ENCODE measurements around the gene GMEB2.

GMEB2 gene

DNA sequence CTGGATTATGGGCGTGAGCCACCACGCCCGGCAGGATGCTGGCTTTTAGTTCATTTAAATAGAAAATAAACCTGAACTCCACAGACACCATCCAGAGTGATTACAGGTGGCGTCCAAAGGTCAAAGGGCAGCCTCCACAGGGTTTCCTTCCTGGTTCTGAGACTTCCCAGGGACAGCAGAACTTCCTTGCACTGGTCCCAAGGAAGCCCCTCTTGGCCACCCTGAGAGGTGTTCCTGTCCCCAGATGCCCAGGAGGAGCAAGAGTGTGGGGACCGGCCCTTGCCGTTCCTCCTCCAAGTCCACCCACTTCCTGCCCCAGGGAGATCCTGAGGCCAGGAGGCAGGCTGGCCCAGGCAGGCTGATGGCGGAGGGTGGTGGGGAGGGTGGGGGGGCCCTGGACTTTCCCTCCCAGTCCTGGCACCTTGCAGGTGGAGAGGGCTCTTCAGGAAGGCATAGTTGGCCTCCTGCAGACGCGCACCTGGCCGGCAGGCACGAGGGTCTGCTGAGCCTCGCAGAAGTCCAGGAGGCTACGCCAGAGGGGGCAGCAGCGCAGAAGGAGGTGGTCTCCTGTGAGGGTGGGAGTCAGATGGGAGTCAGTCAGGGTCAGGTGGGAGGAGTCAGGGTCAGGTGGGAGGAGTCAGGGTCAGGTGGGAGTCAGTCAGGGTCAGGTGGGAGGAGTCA lies 68.0 kb downstream of the GMEB2 start:
- no peak overlapping the region for H3K27ac ChIP-seq
- TF ChIP-seq, protein P1, sequence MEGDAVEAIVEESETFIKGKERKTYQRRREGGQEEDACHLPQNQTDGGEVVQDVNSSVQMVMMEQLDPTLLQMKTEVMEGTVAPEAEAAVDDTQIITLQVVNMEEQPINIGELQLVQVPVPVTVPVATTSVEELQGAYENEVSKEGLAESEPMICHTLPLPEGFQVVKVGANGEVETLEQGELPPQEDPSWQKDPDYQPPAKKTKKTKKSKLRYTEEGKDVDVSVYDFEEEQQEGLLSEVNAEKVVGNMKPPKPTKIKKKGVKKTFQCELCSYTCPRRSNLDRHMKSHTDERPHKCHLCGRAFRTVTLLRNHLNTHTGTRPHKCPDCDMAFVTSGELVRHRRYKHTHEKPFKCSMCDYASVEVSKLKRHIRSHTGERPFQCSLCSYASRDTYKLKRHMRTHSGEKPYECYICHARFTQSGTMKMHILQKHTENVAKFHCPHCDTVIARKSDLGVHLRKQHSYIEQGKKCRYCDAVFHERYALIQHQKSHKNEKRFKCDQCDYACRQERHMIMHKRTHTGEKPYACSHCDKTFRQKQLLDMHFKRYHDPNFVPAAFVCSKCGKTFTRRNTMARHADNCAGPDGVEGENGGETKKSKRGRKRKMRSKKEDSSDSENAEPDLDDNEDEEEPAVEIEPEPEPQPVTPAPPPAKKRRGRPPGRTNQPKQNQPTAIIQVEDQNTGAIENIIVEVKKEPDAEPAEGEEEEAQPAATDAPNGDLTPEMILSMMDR (conservative IDR thresholded peaks at IDR 0.05) = no peak

DNA sequence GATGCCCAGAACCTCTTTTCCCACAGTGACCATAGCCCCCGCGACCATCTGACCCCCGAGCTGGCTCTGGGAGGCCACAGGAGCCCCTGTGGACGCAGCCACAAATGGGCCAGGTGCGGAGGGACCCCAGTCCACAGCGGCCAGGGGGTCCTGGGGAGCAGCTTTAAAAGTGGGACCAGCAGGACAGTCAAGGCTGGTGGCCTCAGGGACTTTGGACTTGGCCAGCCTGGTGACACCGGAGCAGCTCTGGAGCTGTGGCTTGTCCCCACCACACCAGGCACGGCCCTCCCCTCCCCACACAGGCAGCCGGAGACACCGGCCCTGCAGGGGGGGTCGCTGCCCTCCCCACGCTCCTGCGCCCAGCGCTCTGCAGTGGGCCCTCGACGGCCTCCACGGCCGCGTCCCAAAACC lies 69.4 kb downstream of the GMEB2 start:
- H3K27ac ChIP-seq = no peak overlapping the region
- TF ChIP-seq, protein P1 (conservative IDR thresholded peaks at IDR 0.05) = no peak

DNA sequence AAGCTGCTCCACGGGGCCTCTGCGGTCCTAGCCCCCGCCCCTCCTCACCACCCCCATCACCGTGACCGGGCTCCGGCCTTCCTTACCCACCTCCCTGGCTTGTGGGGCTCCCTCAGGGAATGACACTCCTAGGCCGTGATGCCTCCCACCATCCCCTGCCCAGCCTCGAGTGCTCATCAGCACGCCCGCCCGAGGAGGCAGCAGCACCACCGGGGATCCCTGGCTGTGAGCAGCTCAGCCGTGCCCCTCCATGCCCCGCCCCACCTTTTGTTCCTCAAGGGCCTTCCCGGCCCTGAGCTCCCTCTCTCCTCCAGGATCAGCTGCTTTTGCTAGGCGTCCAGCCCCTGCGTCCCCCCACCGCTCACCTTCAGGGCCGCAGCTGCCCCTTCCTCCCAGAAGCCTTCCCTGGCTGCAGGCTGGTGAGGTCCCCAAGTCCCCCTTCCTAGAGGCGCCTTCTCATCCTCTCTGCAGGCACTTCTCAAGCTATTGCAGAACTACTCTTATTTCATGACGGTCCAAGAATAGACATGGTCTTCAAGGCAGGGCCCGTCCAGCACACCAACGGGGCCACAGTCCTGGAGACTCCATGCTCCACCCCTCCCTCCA lies 69.9 kb downstream of the GMEB2 start:
- no peak overlapping the region for H3K27ac ChIP-seq
- TF ChIP-seq, protein P1 (conservative IDR thresholded peaks at IDR 0.05) = no peak

DNA sequence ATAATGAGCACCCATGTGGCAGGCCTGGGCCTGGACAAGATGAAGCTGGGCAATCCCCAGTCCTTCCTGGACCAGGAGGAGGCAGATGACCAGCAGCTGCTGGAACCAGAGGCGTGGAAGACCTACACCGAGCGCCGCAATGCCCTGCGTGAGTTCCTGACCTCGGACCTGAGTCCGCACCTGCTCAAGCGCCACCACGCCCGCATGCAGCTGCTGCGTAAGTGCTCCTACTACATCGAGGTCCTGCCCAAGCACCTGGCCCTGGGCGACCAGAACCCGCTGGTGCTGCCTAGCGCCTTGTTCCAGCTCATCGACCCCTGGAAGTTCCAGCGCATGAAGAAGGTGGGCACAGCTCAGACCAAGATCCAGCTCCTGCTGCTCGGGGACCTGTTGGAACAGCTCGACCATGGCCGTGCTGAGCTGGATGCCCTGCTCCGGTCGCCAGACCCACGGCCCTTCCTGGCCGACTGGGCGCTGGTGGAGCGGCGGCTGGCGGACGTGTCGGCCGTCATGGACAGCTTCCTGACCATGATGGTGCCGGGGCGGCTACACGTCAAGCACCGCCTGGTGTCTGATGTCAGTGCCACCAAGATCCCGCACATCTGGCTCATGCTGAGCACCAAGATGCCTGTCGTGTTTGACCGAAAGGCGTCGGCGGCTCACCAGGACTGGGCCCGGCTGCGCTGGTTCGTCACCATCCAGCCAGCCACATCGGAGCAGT lies 71.1 kb downstream of the GMEB2 start:
- TF ChIP-seq, protein P1 (conservative IDR thresholded peaks at IDR 0.05) = no peak
- H3K27ac ChIP-seq = no peak overlapping the region

DNA sequence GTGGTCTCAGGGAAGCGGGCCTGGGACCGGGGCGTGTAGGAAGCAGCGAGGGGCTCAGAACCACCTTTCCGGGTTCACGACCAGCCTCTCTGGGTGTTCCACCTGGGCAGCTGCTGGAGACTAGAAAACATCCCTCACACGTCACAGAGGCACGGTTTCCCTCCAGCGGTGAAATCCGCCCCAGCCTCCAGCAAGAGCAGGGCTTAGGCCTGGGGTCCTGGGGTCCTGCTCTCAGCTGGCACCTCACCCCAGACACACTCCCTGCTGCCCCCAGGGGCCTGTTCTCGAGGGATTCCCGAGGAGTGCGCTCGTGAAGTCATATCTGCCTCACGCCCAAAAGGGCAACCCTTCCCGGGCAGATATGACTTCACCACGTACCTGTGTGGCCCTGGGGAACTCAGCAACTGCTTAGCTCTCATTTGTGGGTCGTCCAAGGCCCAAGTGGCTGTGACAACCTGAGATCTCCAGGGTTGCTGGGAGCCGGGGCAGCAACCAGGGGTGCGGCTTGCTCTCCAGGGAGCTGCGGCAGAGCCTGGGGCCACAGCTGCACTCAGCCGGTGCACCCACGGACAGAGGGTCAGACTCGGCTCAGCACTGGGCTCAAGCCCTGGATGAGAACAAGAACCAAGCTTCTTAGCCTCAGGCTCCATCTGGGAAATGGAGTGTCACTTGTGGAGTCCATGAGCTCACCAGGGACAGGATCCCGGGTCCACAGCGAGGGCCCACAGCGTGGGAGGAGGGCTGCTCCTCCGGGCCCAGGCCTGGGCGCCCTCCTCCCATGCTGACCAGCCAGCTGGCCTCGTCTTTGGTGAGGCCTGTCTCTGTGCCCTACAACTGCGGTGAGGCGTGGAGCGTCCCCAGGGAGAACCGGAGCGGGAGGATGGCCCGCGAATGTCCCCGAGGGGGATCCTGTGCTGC lies 72.3 kb downstream of the GMEB2 start:
- H3K27ac ChIP-seq = no peak overlapping the region
- TF ChIP-seq, protein P1 (conservative IDR thresholded peaks at IDR 0.05) = no peak

DNA sequence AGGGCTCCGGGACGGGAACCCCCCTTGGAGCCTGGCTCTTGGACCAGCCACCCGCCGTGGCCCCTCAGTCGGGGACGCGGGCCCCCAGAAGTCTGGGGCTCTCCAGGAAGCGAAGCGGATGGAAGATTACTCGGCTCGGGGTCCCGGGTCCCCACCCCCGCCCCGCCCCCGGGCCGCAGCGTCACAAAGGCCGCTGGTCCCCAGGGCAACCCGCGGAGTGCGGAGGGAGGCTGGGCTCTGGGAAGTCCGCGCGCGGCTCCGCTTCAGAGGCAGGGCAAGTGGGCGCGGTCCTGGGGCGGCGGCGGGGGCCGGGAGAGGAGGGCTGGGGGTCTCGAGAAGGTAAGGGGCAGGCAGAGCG lies 73.0 kb downstream of the GMEB2 start, which contains the start of gene FNDC11:
Gene FNDC11, plus strand, starts transcription at position 227 of the 358 bp plus-strand sequence. CDS start 1,505 bp downstream, outside the sequence.
- TF ChIP-seq, protein P1 (conservative IDR thresholded peaks at IDR 0.05) = no peak
- H3K27ac ChIP-seq = peak within 1 kb of the TSS; percentile 40; the same call in 1 of the 2 replicates
